Upper lobe of left lung (tissue), 4 donors: ENCODE data around the gene PARP16.

Source experiments
- EP300 ChIP-seq, 4 donors: sonication (generic); formaldehyde crosslinking; IDR thresholded peaks; one replicate each; pipeline ENCODE4 v1.5.1; 2017; ENCODE audit warnings: antibody characterized with exemption in 4 of 4, control low read depth in 2 of 4
- TF ChIP-seq, protein P1 (sequence below), 6 experiments: fragments of 450-650 bp in 4 of 6; fragments of 200-600 bp in 2 of 6; sonication (generic) in 2 of 6; IDR thresholded peaks; one replicate each; pipeline ENCODE4 v1.5.1; 2016 to 2019; ENCODE audit warnings: antibody characterized with exemption in 6 of 6

- TF ChIP-seq, protein P1, sequence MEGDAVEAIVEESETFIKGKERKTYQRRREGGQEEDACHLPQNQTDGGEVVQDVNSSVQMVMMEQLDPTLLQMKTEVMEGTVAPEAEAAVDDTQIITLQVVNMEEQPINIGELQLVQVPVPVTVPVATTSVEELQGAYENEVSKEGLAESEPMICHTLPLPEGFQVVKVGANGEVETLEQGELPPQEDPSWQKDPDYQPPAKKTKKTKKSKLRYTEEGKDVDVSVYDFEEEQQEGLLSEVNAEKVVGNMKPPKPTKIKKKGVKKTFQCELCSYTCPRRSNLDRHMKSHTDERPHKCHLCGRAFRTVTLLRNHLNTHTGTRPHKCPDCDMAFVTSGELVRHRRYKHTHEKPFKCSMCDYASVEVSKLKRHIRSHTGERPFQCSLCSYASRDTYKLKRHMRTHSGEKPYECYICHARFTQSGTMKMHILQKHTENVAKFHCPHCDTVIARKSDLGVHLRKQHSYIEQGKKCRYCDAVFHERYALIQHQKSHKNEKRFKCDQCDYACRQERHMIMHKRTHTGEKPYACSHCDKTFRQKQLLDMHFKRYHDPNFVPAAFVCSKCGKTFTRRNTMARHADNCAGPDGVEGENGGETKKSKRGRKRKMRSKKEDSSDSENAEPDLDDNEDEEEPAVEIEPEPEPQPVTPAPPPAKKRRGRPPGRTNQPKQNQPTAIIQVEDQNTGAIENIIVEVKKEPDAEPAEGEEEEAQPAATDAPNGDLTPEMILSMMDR (IDR thresholded peaks at IDR 0.05), result no peak
- no peak for TF ChIP-seq EP300 (IDR thresholded peaks at IDR 0.05)
Observed at GRCh38 chr15:65300924-65301441, 14.3 kb upstream of the PARP16 start.
